ENCODE measurements around the gene FAM222A.

The FAM222A gene

DNA sequence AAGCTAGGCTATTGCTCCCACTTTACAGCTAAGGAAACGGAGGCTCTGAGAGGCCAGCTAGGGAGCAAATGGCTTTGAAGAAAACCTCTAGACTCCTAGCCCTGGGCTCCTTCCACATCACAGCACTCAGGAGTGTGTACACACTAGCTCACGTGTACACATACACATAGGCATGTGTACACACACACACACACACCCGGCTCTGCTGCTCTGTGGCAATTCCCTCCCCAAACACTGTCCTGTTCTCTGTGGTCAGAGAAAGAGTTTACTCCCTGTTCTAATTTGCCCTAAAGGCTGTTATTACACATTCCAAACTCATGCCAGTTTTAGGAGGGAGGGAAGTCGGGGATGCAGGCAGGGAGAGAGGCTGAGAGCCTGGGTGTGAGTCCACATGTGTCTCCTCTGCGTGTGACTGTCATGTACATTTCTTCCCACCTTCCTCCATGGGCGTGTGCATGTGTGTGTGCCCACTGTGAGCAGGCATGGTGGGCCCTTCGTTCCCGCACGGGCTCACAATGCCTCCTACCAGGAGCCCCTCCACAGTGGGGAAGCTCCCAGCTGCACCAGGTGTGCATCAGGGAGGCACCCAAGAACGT is 105.4 kb downstream of the FAM222A start:
- no peaks in the 10 kb centered on the region for H3K36me3 ChIP-seq (ENCODE audit: control insufficient read depth in 1 of 2, insufficient read depth in 2 of 2, low read length in 2 of 2)
- no peaks in the 10 kb centered on the region for H3K4me1 ChIP-seq (ENCODE audit: control insufficient read depth in 1 of 2, insufficient read depth in 2 of 2, low read length in 2 of 2)
- H3K4me3 ChIP-seq (ENCODE audit: low read depth in 1 of 2, low read length in 2 of 2): no peak overlapping the region
- H3K27me3 ChIP-seq (ENCODE audit: low read depth, low read length): no peaks in the 10 kb centered on the region
- no peaks in the 10 kb centered on the region for H3K9me3 ChIP-seq (ENCODE audit: control insufficient read depth in 1 of 2, low read length in 2 of 2)
- no peak overlapping the region for H3K27ac ChIP-seq (ENCODE audit: low read length)

Measured in muscle layer of duodenum (tissue), 2 donors.